HFFc6 (cell line): ENCODE results near the gene ARL4D. TPM values are rescaled to one million over a fixed set of nuclear protein-coding genes. Genes with fewer than 3 reads are reported as not detected.

Experiments used
- DNase-seq: peaks from one replicate; pipeline ENCODE4 v3.0.0-alpha.2; 2018
- H3K27ac Mint-ChIP-seq: 2 replicates; pipeline ENCODE4 v1.8.0; 2020; ENCODE audit warnings: mild to moderate bottlenecking, mixed read lengths
- H3K27me3 Mint-ChIP-seq: 2 replicates; pipeline ENCODE4 v1.8.0; 2021; ENCODE audit warnings: mild to moderate bottlenecking, moderate library complexity, mixed read lengths; ENCODE audit not compliant: insufficient read depth
- H3K36me3 Mint-ChIP-seq: 2 replicates; pipeline ENCODE4 v1.8.0; 2021; ENCODE audit warnings: low read depth, mixed read lengths
- H3K4me1 Mint-ChIP-seq: 2 replicates; pipeline ENCODE4 v1.8.0; 2020; ENCODE audit warnings: low read depth, mixed read lengths
- H3K4me3 Mint-ChIP-seq: 2 replicates; pipeline ENCODE4 v1.8.0; 2020; ENCODE audit warnings: mild to moderate bottlenecking, moderate library complexity, mixed read lengths
- H3K9me3 Mint-ChIP-seq: 2 replicates; pipeline ENCODE4 v1.8.0; 2020; ENCODE audit warnings: mild to moderate bottlenecking, mixed read lengths
- CTCF ChIP-seq: fragments of 200-600 bp; sonication (generic); IDR thresholded peaks from 2 replicates; pipeline ENCODE4 v1.5.0; 2021; ENCODE audit warnings: antibody characterized with exemption, mild to moderate bottlenecking
- long read RNA-seq: library from polyadenylated mRNA; unstranded; transcript quantifications from one replicate; pipeline ENCODE4 v2.0.0, GENCODE V29; 2019
- total RNA-seq, 6 experiments: library from RNA; stranded (reverse); fragmentation: NEBNext Ultra II Directional; extraction: Animal tissue kit (Norgen Biotek cat#: 25700); gene quantifications; 2 replicates in 1 of 6; 3 replicates in 5 of 6; pipeline ENCODE4 v1.2.3, GENCODE V29; 2021

Gene ARL4D, protein sequence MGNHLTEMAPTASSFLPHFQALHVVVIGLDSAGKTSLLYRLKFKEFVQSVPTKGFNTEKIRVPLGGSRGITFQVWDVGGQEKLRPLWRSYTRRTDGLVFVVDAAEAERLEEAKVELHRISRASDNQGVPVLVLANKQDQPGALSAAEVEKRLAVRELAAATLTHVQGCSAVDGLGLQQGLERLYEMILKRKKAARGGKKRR
- total RNA-seq: 10 to 100 TPM; 24.9 to 27.5 (median 26.3) TPM
- long read RNA-seq, transcript ARL4D-201 (2 exons, 1,612 nt): major isoform, 81 of 84 reads
- long read RNA-seq, partial matches to known transcripts: 3 of 84 reads
- long read RNA-seq, other reads (novel, unspliced or antisense): 0 of 84 reads

- H3K4me1 Mint-ChIP-seq: peaks cover 52% of the 10 kb centered on the region
- H3K36me3 Mint-ChIP-seq: peaks cover 37% of the 10 kb centered on the region
- peak; percentile 40 for DNase-seq
- no peaks in the 10 kb centered on the region for H3K9me3 Mint-ChIP-seq
- no peak for TF ChIP-seq CTCF
- H3K4me3 Mint-ChIP-seq: peak within 1 kb of the TSS; percentile 94
- H3K27me3 Mint-ChIP-seq: peaks cover 16% of the 10 kb centered on the region
- H3K27ac Mint-ChIP-seq: peak within 1 kb of the TSS; percentile 99
Measured at GRCh38 chr17:43398724-43399595, at the start of gene ARL4D. TSS of gene ARL4D (plus strand) at chr17:43398993. CDS start at chr17:43399733, 740 bp downstream.

DNA sequence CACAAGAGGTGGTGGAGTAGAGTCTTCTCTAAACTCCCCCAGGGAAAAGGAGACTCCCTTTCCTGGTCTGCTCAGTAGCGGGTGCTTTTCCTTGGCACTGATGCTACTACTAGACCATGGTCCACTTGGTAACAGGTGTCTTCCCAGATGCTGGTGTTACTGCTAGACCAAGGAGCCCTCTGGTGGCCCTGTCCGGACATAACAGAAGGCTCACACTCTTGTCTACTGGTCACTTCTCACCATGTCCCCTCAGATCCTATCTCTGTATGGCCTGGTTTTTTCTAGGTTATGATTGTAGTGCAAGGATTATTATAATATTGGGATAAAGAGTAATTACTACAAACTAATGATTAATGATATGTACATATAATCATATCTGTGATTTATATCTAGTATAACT, 49.7 kb upstream of the ARL4D start:
- Mint-ChIP-seq H3K27me3 (no peaks in the 10 kb centered on the region; the same call in 1 of the 2 replicates), H3K4me1 (peaks cover 8% of the 10 kb centered on the region; the same call in 1 of the 2 replicates), H3K9me3 (peaks cover 38% of the 10 kb centered on the region), H3K4me3 (no peak overlapping the region), H3K27ac (no peak overlapping the region), H3K36me3 (peaks cover 35% of the 10 kb centered on the region)
- DNase-seq: no peak
- peak; percentile 63 for TF ChIP-seq CTCF

DNA sequence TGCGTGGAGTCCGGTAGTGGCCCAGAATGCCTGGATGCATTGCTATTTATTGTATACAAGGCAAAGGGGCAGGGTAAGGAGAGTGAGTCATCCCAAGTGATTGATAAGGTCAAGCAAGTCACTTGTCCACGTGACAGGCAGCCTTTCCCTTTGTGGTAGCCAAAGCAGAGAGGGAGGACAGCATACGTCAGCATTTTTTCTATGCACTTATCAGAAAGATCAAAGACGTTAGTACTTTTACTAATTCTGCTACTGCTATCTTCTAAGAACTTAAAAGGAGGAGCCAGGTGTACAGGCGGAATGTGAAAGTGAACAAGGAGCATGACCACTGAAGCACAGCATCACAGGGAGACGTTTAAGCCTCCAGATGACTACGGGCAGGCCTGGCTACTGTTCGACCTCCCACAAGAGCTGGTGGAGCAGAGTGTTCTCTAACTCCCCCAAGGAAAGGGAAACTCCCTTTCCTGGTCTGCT, 47.9 kb upstream of the ARL4D start:
- no peak for DNase-seq
- Mint-ChIP-seq H3K9me3 (peaks cover 38% of the 10 kb centered on the region), H3K4me1 (peaks cover 11% of the 10 kb centered on the region), H3K27ac (no peak overlapping the region), H3K27me3 (no peaks in the 10 kb centered on the region; the same call in 1 of the 2 replicates), H3K4me3 (no peak overlapping the region), H3K36me3 (peaks cover 28% of the 10 kb centered on the region)
- TF ChIP-seq CTCF: no peak

DNA sequence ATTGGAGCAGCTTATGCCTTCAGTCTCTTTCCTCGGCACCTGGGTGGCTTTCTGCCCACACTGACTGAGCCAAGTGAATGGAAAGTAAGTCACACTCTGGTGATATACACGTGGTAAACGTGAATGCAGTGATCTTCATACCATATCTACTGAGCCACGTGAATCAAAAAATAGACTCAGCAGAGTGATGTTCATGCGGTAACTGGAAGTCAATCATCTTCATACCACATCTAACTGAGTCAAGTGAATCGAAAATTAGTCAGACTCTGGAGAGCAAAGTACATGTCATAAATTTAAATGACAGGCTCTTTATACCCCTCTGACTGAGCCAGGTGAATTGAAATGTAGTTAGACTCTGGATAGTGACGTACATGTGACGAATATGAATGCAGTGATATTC, 47.1 kb upstream of the ARL4D start:
- Mint-ChIP-seq H3K27ac (no peak overlapping the region), H3K4me1 (peaks cover 19% of the 10 kb centered on the region), H3K36me3 (peaks cover 28% of the 10 kb centered on the region), H3K9me3 (peaks cover 37% of the 10 kb centered on the region), H3K4me3 (no peak overlapping the region), H3K27me3 (no peaks in the 10 kb centered on the region; the same call in 1 of the 2 replicates)
- TF ChIP-seq CTCF: no peak
- DNase-seq: no peak

- Mint-ChIP-seq H3K27ac (no peak overlapping the region), H3K9me3 (peaks cover 26% of the 10 kb centered on the region), H3K4me3 (no peak overlapping the region), H3K36me3 (peaks cover 18% of the 10 kb centered on the region), H3K27me3 (no peaks in the 10 kb centered on the region; the same call in 1 of the 2 replicates), H3K4me1 (peaks cover 30% of the 10 kb centered on the region)
- no peak for DNase-seq
- no peak for TF ChIP-seq CTCF
Measured at GRCh38 chr17:43352579-43353331, 46.0 kb upstream of the ARL4D start.
